ENCODE measurements around the gene UBE2E2.

UBE2E2 gene

DNA sequence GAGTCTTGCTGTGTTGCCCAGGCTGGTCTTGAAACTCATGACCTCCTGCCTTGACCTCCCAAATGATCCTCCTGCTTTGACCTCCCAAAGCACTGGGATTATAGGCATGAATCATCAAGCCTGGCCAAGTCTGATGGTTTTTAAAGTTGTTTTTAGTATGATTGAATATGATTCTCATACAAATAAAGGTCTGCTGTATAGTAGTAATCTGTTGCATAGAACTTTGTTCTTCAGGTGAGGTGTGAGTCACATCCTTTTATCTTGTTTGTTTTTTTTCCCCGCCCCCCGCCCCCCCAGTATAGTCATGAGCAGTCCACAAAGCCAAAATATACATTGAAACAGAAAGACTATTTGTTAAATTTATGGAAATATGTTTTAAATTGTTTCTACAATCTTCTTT is 39.0 kb downstream of the UBE2E2 start:
- DNase-seq, result no peak

DNA sequence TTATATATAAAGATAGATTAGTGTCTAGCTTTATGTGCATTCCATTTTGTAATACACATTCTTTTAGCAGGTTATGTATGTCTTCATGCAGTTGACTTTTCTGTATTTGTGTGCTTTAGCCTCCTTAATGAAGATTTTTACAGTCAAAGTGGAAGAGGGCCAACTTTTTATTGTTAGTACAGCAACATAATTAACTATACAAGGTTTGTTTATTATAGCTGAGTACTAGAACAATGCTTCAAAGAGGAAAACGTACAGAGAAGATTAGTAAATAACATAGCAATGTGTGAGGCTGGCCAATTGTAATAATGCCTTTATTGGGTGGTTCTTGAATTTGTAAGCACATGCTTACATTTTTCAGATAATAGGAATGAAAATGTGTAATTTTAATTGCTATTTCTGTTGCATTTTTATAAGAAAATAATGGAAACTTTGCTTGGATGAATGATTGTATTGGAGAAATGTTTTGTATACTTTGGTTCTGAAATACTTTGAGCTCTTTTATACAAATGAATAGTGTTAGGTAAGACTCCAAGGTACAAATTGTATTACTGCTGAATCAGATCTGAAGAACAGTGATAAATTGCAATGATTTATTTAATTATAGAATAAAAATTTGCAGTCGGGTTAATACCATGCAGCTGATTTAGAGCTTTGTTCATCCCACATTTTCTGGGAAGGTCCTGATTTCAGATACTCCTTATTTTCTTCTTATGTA is 41.4 kb downstream of the UBE2E2 start:
- no peak for DNase-seq

DNA sequence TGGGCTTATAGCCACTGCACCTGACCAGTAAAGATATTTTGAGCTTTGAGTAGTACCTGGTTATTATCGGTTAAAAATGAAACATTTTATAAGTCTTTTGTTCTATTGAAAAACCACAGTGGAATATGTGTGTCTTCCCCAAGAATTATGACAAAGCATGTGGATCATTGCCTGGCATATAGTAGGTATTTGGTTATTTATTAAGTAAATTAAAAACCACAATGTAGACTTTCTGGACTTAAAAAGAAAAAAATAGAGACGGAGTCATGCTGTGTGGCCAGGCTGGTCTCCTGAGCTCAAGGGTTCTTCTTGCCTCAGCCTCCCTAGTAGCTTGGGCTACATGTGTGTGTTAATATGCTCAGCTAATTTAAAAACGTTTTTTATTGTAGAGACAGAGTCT is 43.5 kb downstream of the UBE2E2 start:
- no peak for DNase-seq

DNA sequence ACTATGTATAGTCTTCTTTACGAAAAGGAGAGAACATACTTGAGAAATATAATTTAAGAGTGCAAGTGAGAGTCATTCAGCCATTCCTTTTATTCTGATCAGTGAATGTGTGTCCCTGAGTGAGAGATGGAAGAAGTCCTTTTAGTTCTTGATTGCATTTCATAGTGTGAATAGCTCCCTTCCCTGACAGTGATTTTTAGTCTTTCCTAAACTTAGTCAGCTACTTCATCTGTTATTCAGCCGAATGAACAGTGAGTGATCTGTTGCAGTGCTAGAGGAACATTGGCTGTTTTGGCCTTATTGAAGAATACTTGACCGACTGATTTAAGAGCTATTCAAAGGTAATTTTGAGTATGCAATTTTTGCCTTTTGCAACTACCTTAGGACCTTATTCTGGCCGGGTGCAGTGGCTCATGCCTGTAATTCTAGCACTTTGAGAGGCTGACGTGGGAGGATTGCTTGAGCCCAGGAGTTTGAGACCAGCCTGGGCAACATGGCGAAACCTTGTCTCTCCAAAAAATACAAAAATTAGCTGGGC is 45.5 kb downstream of the UBE2E2 start:
- DNase-seq, result no peak

DNA sequence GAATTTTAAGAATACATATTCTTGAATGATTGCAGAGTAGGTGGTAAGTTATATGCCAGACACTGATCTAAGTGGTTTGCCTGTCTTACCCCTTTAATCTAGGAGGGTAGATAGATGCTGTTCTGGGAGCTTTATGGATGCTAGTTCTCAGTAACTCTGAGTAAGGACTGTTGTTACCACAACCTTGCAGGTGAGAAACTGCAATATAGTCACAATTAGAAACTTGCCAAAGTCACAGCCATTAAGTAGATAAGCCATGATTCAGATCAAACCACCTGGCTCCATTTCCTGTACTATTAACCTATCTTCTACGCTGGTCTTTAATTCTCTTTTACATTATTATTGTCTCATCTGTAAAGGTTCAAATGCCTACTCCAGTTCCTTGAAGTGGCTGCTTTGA is 46.8 kb downstream of the UBE2E2 start:
- no peak for DNase-seq

DNA sequence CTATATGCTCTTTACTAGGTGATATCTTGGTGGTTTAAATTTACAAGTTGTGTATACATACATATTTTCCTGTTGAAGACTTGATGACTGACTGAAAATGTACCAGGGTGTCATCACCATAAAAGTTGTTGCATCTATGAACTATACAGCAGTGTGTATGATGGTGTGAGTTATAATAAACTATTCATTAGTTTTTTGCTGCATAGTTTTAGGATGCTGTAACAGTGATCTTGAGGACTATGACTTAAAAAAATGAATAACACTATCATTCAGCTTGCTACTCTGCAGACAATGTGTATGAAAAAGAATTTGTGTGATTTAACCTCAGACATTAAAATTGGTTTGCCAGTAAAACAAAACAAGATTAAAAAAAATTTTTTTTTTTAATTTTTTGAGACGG is 49.0 kb downstream of the UBE2E2 start:
- no peak for DNase-seq

DNA sequence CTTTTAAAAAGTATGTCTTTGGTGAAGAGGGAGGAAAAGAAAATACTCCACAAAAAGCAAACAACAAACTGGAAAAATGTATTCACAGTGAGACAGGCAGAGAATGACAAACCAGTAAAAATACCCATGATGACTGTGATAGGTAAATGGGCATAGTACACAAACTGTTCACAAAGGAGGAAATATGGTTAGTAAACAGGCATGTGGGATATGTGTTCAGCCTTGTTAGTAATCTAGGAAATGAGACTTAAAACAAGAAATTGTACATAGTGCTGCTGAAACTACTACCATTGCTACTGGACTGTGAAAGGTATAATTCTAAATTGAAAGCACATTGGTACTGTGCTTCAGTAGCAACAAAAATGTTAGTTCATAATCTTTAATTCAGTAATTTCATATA is 50.1 kb downstream of the UBE2E2 start:
- DNase-seq, result no peak

DNA sequence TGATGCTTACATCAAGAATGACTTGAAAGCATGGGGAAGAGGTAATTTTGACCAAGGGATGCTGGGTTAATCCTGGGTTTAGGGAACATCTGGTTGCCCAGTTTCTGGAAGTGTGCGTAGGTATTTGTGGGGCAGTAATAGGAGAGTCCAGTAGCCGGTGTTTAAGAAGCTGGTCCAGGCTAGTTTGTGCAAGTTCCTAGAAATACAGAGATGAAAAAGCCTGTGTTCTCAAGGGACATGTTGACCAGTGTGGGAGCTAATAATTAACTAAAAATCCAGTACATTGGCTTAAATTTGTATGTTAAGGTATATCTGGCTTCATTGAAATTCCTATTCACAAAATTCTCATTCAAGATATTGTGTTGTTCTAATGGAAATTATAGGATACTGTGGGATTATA is 51.2 kb downstream of the UBE2E2 start:
- no peak for DNase-seq

DNA sequence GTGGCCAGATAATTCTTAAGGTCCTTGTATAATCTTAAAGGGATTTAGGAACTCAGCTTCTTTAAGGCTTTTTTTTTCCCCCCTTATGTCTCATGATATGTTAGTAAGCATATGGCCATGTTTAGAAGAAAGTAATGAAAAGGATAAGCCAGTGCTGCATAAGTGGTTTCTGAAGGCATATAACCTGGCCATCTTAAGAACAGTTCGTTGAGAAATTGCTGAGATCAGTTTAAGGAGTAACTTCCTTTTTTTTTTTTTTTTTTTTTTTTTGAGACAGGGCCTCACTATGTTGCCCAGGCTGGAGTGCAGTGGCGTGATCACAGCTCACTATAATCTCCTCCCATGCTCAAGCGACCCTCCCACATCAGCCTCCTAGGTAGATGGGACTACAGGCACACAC is 51.7 kb downstream of the UBE2E2 start:
- DNase-seq, result no peak

DNA sequence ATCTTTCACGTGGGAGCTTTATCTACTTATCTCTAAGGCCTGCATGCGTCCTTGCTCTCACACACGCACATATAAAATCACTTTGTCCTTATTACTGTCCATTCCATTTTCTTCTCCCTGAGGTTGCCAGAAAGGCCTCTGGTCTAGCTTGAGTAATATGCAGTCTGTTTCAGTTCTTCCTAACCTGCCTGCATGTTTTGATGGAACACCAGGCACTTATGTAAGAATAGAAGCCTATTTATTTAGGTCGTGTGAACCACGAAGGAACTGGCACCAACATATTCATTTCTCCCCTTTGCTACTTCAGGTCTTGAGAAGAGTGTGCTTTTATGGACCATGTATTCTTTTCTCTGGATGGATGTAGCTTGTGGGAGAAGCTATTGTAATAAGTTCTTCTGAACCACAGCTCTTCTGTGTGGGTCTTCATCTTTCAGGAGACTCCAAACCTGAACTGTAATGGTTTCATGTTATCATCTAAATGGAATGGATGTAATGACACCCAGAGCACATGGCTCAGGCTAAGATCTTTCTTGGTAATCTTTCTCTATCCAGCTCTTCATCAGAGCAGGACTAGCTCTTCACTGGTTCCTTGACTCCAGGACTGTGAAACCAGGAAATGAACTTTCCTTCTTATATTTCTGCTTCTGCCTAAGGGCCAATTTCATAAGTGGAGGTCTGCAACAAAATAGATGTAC is 53.8 kb downstream of the UBE2E2 start:
- no peak for DNase-seq

DNA sequence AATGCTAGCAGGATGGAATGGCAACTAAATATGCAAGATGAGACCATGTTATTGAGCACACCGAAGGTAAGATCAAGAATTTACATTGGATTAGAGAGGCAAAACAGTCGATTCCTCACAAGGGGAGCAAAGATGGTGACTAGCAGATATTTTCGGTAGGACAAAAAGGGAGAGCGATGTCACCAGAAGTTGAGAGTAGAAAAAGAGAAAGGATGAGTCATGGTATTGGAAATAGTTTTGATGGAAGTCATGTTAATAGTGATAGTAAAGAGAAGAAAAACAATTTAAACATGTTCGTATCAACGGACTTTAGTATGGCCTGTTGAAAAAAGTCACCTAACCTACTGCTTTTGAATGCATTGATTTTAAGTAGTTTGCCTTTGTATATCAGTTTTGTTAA is 55.0 kb downstream of the UBE2E2 start:
- DNase-seq, result no peak

DNA sequence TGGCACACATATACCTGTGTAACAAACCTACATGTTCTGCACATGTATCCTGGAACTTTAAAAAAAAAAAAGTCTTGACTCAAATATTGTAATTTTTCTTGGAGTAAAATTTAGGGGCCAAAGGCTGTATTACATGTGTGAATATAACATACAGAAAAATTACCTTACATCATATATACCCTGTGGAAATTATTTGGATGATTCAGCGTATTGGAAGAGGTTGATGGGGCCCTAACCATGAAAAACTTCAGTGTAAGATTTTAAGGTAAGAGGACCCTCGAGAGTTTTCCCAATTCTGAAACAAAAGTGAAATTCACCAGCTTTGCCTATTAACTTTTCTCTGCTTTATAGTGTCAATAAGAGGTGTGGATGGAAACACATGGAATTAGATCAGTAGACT is 56.4 kb downstream of the UBE2E2 start:
- no peak for DNase-seq

DNA sequence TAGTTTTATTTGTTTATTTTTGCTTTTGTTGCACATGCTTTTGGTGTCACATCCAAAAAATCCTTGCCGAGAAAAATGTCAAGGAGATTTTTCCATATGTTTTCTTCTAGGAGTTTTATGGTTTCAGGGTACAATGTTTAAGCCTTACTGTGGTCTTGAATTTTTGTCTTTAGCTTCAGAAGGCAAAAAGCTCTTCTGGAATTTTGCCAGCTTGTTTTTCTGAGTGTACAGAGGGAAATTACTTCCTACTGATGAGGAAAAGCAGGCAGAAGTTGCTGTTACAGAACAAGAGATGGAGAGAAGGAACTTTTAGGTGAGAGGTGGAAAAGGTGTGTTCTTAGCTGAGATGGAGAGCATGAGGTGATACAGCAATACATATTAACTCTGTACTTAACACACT is 59.6 kb downstream of the UBE2E2 start:
- no peak for DNase-seq

DNA sequence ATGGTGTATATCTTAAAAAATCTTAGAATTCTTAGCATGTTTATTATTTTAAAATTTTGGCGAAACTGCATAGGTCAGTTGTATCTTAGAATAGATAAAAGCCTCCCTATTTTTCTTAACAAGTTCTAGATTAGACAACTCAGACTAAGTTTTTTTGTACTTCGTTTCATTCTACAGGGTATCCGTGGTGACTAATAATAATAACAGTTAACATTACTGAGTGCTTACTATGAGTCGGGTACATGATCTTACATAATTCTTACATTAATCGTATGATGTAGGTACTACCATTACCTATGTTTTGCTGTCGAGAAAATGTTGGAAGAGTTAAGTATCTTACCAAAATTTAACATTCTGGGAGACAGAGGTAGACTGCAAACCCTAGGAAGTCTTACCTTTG is 60.7 kb downstream of the UBE2E2 start:
- no peak for DNase-seq

DNA sequence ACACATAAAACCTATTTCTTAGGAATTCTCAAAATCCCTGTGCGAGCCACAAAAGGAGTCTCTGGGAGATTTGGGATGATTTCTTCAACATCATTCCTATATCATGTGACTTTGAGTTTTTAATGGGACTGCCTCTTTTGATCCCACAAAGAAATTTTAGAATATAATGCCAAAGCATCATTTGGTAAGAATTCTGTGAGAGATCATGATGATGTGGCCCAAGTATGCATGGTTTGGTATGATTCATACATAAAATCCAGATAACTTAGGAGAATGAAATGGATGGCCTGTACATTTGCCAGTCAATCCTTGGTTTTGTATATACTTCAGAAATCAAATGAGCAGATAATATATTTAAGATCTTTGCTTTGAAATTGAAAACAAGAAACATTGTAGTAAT is 61.3 kb downstream of the UBE2E2 start:
- no peak for DNase-seq

DNA sequence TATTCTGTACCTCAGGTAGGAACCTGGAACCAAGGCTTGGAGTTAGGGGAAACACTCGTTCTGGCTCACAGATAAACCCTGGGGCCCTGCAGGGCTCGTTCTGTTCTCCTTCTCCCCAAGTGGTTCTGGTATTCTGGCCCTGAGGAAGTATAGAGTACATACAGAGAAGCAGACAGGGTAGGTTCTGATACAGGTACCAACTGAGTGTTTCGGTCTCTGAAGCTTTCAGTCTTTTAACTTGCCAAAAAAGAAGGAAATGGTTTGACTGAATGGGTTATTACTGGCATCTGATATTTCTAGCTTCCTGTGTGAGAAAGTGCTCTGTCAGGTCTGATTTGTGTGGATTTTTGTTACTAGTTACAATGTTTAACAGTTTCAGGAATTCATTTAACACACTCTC is 67.3 kb downstream of the UBE2E2 start:
- DNase-seq, result no peak

DNA sequence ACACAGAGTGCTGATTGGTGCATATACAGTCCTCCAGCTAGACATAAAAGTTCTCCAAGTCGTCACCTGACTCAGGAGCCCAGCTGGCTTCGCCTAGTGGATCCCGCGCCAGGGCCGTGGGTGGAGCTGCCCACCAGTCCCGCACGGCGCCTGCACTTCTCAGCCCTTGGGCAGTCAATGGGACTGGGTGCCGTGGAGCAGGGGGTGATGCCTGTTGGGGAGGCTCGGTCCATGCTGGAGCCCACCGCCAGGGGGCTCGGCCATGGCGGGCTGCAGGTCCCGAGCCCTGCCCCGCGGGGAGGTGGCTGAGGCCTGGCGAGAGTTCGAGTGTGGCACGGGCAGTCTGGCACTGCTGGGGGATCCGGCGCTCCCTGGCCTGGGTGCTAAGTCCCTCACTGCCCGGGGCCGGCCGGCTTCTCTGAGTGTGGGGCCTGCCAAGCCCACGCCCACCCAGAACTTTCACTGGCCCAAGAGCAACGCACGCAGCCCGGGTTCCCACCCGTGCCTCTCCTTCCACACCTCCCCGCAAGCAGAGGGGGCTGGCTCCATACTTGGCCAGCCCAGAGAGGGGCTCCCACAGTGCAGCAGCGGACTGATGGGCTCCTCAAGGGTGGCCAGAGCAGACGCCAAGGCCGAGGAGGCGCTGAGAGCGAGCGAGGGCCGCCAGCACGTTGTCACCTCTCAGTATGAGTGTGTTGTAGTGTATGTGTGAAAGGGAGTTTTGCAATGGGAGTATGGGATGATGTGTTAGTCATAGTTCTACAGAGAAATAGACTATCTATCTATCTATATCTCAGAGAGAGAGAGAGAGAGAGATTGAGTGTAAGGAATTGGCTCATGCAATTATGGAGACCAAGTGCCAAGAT is 69.0 kb downstream of the UBE2E2 start:
- DNase-seq, result no peak

DNA sequence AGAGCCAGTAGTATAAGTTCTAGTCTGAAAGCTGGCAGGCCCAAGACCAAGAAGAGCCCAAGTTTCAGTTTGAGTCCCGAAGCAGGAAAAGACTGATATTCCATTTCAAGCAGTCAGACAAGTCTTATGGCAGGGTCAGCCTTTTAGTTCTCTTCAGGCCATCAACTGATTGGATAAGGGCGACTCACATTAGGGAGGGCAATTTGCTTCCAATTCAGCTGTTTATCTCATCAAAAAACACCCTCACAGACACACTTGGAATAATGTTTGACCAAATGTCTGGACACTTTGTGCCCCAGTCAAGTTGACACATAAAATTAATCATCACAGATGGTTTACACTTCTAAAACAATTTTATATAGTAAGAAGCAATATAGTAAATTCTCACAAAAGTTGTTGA is 69.7 kb downstream of the UBE2E2 start:
- DNase-seq, result no peak

DNA sequence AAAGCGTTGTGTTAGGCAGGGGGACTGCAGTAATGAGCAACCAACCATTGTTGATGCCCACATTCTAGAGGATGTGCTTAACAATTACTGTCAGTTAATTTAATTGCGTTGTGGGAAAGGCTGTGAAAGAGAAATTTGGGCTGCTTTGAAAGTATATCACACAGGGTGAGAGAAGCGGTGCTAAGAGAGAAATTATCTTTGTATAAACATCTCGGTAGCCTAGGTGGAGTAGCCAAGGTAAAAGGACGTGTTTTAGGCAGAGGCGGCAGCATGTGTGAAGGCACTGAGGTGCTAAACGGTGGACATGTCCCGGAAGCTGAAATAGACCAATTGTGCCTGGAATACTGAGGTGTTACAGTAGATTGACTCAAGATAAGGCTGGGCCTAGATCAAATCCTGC is 71.9 kb downstream of the UBE2E2 start:
- DNase-seq, result no peak

DNA sequence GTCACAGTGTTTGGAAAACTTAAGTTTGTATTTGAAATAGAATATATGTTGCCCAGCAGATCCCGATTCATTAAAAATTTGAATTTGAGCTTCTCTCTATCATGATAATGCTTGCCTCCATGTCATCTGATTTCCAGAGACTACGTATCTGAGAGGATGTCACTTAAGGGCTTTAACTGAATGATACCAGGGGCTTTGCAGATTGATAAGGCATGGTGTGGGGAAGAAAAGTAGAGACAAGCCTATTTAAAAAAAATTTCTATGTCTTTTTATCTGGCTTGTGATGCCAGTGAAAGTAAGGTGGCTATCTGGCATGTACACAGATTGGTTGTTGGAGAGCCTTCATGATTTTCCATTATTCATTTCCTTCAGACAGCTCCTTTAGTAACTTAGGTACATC is 72.7 kb downstream of the UBE2E2 start:
- DNase-seq, result no peak

DNA sequence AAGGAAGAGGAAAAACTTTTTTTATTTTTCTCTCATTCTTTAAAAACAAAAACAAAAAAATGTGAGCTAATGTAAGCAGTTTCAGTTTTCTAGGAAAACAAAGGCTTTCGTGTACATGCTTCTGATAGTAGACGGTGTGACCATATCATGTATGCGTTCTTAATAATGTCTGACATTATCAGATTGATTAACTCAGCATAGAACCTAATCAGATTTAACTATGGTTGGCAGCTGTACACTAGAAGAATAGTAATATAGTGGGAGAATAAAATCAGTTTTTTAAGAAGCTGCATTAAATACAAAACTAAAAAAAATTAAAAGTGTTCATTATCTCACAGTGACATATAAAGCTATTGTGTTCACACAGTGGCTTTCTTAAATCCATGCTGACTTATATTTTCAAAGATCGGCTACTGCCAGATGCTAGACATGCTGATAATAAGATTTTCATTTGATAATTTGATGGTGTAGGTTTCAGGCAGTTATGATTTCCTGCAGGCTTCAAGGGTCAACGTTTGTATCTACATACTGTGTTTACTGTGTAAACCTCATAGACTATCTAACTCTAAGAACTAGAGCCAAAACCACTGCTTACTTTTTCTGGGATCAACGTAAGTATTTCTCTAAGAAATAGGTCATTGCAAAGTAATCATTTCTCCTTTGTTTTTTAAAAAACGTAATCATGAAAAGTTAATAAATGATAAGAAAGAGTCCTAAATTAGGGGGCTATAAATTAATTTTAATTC is 74.0 kb downstream of the UBE2E2 start:
- DNase-seq, result no peak

DNA sequence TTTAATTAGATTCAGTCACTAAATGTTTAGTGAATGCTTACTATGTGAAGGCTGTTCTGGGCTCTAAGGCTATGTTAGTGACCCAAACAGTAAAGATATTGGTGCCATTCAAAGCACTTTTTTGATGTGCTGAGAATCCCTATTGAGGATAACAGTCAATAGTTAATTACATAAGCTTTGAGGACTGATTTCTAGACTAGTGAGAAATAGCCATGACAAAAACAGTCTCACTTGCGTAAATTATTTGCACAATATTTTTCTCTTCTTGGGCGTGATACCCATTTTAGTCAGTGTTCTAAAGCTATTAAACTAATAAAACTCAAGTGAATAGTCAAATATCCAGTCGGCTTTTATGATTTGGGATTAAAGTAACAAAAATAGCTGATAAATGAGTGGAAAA is 74.6 kb downstream of the UBE2E2 start:
- DNase-seq, result no peak

DNA sequence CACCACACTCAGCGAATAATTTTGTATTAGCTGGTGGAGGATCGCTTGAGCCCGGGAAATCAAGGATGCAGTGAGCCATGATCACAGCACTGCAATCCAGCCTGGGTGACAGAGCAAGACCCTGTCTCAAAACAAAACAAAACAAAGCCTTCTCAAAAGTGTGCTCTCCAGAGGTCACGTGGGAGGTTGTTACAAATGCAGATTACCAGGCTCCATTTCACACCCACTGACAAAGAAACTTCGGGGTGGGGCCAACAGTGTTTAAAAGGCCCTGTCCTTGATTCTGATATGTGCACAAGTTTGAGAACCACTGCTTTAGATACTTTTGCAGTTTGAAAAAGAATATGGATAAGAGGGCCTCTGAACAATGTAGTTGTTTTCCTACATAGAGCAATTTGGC is 80.5 kb downstream of the UBE2E2 start:
- DNase-seq, result no peak
